Measurements from ENCODE around the gene GCC1.

GCC1 gene

GRCh38 chr7:127539116-127539515 is 46.3 kb downstream of the GCC1 start:
- no peak for DNase-seq (ENCODE audit: insufficient read length, low spot score)
- no peak for FAIRE-seq

DNA sequence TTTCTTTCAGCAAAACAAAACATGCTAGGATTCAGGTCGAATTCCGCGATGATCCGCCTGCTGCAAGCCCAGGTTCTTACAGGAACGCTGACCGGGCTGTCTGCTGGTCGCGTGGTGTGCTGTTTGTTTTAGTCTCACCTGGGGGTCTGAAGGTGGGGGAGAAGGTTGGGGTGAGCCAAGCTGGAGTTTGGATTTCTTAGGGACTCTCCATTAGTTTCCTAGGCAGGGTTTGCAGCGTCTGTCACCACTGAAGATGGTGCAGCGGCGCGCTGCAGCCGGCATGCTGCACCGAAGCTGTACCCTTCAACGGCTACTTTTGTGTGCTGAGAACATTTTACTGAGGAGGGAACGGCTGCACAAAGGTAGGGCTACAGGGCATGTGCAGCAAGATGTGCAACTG is 48.7 kb downstream of the GCC1 start:
- FAIRE-seq, result no peak
- no peak for DNase-seq (ENCODE audit: insufficient read length, low spot score)

DNA sequence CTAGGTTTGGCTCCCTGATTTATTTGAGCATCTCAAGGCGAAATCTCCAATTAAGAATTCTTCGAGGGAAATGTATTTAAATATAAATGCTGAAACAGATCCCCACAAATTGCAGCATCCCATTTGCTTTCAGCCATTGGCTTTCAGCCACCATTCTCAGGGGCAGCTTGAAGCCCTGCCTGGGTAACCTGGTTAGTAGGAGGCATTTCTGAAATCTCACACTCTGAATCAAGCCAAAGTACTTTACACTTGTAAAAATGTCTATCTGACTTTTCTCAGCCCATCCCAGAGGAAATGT is 49.1 kb downstream of the GCC1 start:
- DNase-seq (ENCODE audit: insufficient read length, low spot score) (no peak), FAIRE-seq (no peak)

- no peak for FAIRE-seq
- no peak for DNase-seq (ENCODE audit: insufficient read length, low spot score)
Observed at GRCh38 chr7:127535546-127536393, 49.6 kb downstream of the GCC1 start.

GRCh38 chr7:127534636-127535035 is 50.8 kb downstream of the GCC1 start:
- FAIRE-seq, result no peak

DNA sequence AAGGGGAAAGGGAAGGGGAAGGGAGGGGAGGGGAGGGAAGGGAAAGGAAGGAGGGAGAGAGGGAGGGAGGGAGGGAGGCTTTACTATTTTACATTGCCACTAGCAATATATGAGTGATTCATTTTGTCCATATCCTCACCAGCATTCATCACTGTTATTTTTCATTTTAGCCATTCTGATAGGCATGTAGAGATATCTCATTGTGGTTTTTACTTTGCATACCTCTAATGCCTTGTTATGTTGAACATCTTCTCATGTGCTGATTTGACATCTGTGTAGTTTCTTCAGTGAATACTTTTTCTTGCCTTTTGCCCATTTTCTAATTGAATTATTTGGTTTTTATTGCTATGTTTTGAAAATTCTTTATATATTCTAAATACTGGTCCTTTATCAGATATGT is 52.7 kb downstream of the GCC1 start:
- FAIRE-seq (no peak), DNase-seq (ENCODE audit: insufficient read length, low spot score) (no peak)

More at GRCh38 chr7:127534636-127535035, 50.8 kb downstream of the GCC1 start:
- no peak for DNase-seq (ENCODE audit: insufficient read length, low spot score)

DNA sequence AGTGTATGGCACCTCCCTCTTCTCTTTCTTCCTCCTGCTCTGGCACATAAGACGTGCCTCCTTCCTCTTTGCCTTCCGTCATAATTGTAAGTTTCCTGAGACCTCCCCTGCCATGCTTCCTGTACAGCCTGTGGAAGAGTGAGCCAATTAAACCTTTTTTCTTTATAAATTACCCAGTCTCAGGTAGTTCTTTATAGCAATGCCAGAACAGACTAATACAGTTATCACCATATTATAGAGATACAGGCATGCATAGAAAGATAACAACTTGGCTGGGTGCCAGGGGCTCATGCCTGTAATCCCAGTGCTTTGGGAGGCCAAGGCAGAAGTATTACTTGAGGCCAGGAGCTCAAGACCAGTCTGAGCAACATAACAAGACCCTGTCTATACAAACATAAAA is 53.2 kb downstream of the GCC1 start:
- DNase-seq (ENCODE audit: insufficient read length, low spot score) (no peak), FAIRE-seq (no peak)

All from GM19239 (cell line).